ENCODE results near the gene BICDL1. TPM values are rescaled to one million over a fixed set of nuclear protein-coding genes. Genes with fewer than 3 reads are reported as not detected.

The BICDL1 gene
- polyA plus RNA-seq, 1 of the 3 experiments (the other 2 are of a cell fraction), result 0.35 TPM

- H3K4me2 ChIP-seq, result no peak overlapping the region
- H4K20me1 ChIP-seq (ENCODE audit: insufficient read depth), result no peaks in the 10 kb centered on the region
- DNase-seq, result no peak
- H3K4me1 ChIP-seq (ENCODE audit: control insufficient read depth in 1 of 2, insufficient read depth in 2 of 2, low read depth in 1 of 2, low read length in 1 of 2), result peaks cover 0 to 2% of the 10 kb centered on the region in 2 experiments; a peak in 1 of 4 replicates
- H3K9me2 ChIP-seq, result no peaks in the 10 kb centered on the region
- H3F3A ChIP-seq (replicated peaks; ENCODE audit: insufficient read depth), result no peaks in the 10 kb centered on the region
- H2AFZ ChIP-seq (ENCODE audit: low read depth), result no peak overlapping the region
- TF ChIP-seq FOXJ3 (CRISPR knock-in tag; IDR thresholded peaks at IDR 0.05) (no peak), TCF12 (IDR thresholded peaks at IDR 0.05) (no peak), NFIC (IDR thresholded peaks at IDR 0.05; ENCODE audit: borderline replicate concordance) (no peak), EZH2phosphoT487 (IDR thresholded peaks at IDR 0.05; ENCODE audit: borderline replicate concordance, low read depth) (no peak), FOSL2 (IDR thresholded peaks at IDR 0.05; ENCODE audit: borderline replicate concordance, low read depth) (no peak)
- H3K27me3 ChIP-seq (ENCODE audit: insufficient read depth), result peaks cover 4% of the 10 kb centered on the region; the same call in 1 of the 2 replicates
- WGBS (ENCODE audit: low lambda C conversion rate), result no CpG with 5 or more reads among the region's 1 CpG
- no peak overlapping the region for H3K27ac ChIP-seq (ENCODE audit: low read depth in 2 of 2, low read length in 1 of 2)
- no peaks in the 10 kb centered on the region for H3K79me2 ChIP-seq (ENCODE audit: insufficient read depth)
- ChIA-PET POLR2A (interaction anchor here (1.0 kb wide), 1 partner anchor 136 kb away, joined by 3 read pairs; the partner anchor contains the start of gene RPLP0), CTCF (interaction anchor here (0.9 kb wide), 1 partner anchor 22 kb away, joined by 3 read pairs; no protein-coding TSS in a partner anchor)
- H3K9ac ChIP-seq, result no peak overlapping the region
- no peak overlapping the region for H3K4me3 ChIP-seq (ENCODE audit: low read depth in 2 of 2, low read length in 1 of 2)
- H3K9me3 ChIP-seq, result no peaks in the 10 kb centered on the region
- no peaks in the 10 kb centered on the region for H3K36me3 ChIP-seq (replicated peaks in 1 of 2; ENCODE audit: control insufficient read depth in 1 of 2, insufficient read depth in 2 of 2, low read length in 1 of 2)
Measured at GRCh38 chr12:120065472-120065871, 76.4 kb downstream of the BICDL1 start.

DNA sequence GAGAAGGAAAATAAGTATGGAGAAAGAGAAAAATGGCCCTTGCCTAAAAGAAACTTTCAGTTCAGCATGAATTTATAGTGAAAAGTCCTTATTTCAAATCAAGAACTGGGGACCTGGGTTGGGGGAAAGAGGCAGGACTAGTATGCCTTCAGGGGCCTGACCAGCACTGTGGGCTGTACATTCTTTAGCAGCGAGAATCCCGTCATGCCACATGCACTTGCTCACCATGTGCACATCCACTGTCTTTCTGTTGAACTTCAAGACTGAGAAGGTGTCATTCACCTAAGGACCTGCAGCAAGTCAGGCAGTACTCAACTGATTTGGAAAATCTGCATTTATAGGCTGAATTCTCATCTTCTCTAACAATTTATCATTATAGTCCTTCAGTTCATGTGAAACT lies 77.3 kb downstream of the BICDL1 start:
- POLR2A ChIA-PET, result no interaction called here
- H3K27me3 ChIP-seq (ENCODE audit: insufficient read depth), result peaks cover 4% of the 10 kb centered on the region; the same call in 1 of the 2 replicates

More for the DNA sequence above, 77.3 kb downstream of the BICDL1 start:
- Histone ChIP-seq H3F3A (replicated peaks; ENCODE audit: insufficient read depth) (no peaks in the 10 kb centered on the region), H3K27ac (ENCODE audit: low read depth in 2 of 2, low read length in 1 of 2) (no peak overlapping the region), H4K20me1 (ENCODE audit: insufficient read depth) (no peaks in the 10 kb centered on the region), H2AFZ (ENCODE audit: low read depth) (no peak overlapping the region), H3K9ac (no peak overlapping the region), H3K4me2 (no peak overlapping the region), H3K4me3 (ENCODE audit: low read depth in 2 of 2, low read length in 1 of 2) (no peak overlapping the region), H3K9me2 (no peaks in the 10 kb centered on the region), H3K9me3 (no peaks in the 10 kb centered on the region), H3K4me1 (ENCODE audit: control insufficient read depth in 1 of 2, insufficient read depth in 2 of 2, low read depth in 1 of 2, low read length in 1 of 2) (peaks cover 0 to 2% of the 10 kb centered on the region in 2 experiments; a peak in 1 of 4 replicates), H3K36me3 (replicated peaks in 1 of 2; ENCODE audit: control insufficient read depth in 1 of 2, insufficient read depth in 2 of 2, low read length in 1 of 2) (no peaks in the 10 kb centered on the region), H3K79me2 (ENCODE audit: insufficient read depth) (no peaks in the 10 kb centered on the region)
- TF ChIP-seq TCF12 (IDR thresholded peaks at IDR 0.05) (no peak), ELF1 (IDR thresholded peaks at IDR 0.05) (no peak), RFX5 (IDR thresholded peaks at IDR 0.05; ENCODE audit: low read length) (no peak), MEF2A (IDR thresholded peaks at IDR 0.05; ENCODE audit: borderline replicate concordance, low read depth) (no peak), FOXM1 (IDR thresholded peaks at IDR 0.05; ENCODE audit: low read depth) (no peak), POLR2AphosphoS5 (IDR thresholded peaks at IDR 0.05; ENCODE audit: low read depth, low read length) (no peak), PBX3 (IDR thresholded peaks at IDR 0.05) (no peak), RAD21 (IDR thresholded peaks at IDR 0.05; ENCODE audit: low read length) (no peak), SMC3 (IDR thresholded peaks at IDR 0.05; ENCODE audit: low read depth, low read length) (no peak), TEAD4 (IDR thresholded peaks at IDR 0.05; ENCODE audit: borderline replicate concordance, insufficient read depth) (no peak)
- TF ChIP-seq, protein P1, sequence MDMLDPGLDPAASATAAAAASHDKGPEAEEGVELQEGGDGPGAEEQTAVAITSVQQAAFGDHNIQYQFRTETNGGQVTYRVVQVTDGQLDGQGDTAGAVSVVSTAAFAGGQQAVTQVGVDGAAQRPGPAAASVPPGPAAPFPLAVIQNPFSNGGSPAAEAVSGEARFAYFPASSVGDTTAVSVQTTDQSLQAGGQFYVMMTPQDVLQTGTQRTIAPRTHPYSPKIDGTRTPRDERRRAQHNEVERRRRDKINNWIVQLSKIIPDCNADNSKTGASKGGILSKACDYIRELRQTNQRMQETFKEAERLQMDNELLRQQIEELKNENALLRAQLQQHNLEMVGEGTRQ (IDR thresholded peaks at IDR 0.05; ENCODE audit: borderline replicate concordance, low read depth, low read length), result no peak
- TF ChIP-seq, protein P2, sequence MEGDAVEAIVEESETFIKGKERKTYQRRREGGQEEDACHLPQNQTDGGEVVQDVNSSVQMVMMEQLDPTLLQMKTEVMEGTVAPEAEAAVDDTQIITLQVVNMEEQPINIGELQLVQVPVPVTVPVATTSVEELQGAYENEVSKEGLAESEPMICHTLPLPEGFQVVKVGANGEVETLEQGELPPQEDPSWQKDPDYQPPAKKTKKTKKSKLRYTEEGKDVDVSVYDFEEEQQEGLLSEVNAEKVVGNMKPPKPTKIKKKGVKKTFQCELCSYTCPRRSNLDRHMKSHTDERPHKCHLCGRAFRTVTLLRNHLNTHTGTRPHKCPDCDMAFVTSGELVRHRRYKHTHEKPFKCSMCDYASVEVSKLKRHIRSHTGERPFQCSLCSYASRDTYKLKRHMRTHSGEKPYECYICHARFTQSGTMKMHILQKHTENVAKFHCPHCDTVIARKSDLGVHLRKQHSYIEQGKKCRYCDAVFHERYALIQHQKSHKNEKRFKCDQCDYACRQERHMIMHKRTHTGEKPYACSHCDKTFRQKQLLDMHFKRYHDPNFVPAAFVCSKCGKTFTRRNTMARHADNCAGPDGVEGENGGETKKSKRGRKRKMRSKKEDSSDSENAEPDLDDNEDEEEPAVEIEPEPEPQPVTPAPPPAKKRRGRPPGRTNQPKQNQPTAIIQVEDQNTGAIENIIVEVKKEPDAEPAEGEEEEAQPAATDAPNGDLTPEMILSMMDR (IDR thresholded peaks at IDR 0.05), result no peak
- TF ChIP-seq, protein P3, sequence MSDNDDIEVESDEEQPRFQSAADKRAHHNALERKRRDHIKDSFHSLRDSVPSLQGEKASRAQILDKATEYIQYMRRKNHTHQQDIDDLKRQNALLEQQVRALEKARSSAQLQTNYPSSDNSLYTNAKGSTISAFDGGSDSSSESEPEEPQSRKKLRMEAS (IDR thresholded peaks at IDR 0.05; ENCODE audit: low read depth), result no peak
- DNase-seq, result no peak
- CTCF ChIA-PET, result no interaction called here
- WGBS (ENCODE audit: low lambda C conversion rate), result 82% methylated on average over 2 of the region's 2 CpGs
